Measurements from ENCODE around the gene CDK18.

DNA sequence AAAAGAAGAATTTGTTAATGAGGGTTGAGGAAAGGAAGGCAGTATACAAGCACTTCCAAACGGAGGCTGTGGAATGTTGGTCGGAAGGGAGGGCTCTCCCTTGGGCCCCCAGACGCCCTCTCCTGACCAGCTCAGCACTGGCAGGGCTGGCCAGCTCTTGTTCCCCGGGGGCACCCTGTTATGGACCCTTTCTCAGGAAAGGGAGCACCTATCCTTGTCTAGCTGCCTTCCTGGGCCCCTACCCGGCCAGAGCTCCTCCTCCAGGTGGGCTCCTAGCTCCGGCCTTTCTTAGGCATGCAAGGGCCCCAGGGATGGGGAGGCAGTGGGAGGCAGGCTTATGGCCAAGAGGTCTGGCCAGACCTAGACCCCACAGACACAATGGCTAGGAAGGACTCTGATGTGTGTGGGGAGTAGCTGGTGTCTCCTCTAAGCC, 49.5 kb upstream of the CDK18 start:
- peak; percentile 54 for TF ChIP-seq EZH2 (IDR thresholded peaks at IDR 0.05; ENCODE audit: insufficient read depth, low read length)
- TF ChIP-seq, protein P1, sequence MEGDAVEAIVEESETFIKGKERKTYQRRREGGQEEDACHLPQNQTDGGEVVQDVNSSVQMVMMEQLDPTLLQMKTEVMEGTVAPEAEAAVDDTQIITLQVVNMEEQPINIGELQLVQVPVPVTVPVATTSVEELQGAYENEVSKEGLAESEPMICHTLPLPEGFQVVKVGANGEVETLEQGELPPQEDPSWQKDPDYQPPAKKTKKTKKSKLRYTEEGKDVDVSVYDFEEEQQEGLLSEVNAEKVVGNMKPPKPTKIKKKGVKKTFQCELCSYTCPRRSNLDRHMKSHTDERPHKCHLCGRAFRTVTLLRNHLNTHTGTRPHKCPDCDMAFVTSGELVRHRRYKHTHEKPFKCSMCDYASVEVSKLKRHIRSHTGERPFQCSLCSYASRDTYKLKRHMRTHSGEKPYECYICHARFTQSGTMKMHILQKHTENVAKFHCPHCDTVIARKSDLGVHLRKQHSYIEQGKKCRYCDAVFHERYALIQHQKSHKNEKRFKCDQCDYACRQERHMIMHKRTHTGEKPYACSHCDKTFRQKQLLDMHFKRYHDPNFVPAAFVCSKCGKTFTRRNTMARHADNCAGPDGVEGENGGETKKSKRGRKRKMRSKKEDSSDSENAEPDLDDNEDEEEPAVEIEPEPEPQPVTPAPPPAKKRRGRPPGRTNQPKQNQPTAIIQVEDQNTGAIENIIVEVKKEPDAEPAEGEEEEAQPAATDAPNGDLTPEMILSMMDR (IDR thresholded peaks at IDR 0.05; ENCODE audit: insufficient read depth, low read depth, low read length): no peak

Measured in astrocyte (in vitro differentiated cells and primary cell).